Fibroblast of pulmonary artery (primary cell): Measurements from ENCODE around the gene C12orf42.
"Not testable (repeated sequence)": the region's sequence is repeated elsewhere in the genome, so short reads cannot be mapped to it uniquely, and the experiment has no call there.

Experiments used
- DNase-seq: peaks from one replicate; pipeline ENCODE4 v3.0.0-alpha.2; 2010; ENCODE audit warnings: low read depth
- H3K4me3 ChIP-seq: replicated peaks from 2 replicates; pipeline ENCODE4 v1.5.1; 2011; ENCODE audit warnings: low read depth, mild to moderate bottlenecking, control low read depth, low read length, moderate library complexity
- CTCF ChIP-seq: IDR thresholded peaks from 2 replicates; pipeline ENCODE4 v1.5.1; 2011; ENCODE audit warnings: mild to moderate bottlenecking, control low read depth, low read length, inconsistent platforms; ENCODE audit errors: missing control alignments

C12orf42 gene

GRCh38 chr12:103444983-103445382, 50.8 kb downstream of the C12orf42 start:
- no peak for DNase-seq
- TF ChIP-seq CTCF = no peak
- no peak overlapping the region for H3K4me3 ChIP-seq

GRCh38 chr12:103442822-103443221, 52.9 kb downstream of the C12orf42 start:
- no peak for DNase-seq
- TF ChIP-seq CTCF = no peak
- H3K4me3 ChIP-seq = no peak overlapping the region

DNA sequence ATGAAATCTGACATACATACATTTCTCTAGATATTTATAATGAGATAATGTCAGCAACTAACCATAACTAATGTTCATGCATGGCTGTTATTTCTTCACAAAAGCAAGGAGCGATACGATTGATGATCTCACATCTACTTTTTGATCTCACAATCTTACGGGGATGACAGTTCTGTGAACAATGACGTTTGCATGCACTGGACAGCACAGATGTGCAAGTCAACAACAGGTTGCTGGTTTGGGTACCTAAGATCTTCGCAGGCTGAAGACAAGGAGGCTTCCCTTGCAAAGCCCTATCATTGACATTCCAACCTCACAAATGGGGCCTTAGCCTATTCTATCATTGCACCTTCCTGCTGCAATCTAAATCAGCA, 53.6 kb downstream of the C12orf42 start:
- DNase-seq = no peak
- no peak for TF ChIP-seq CTCF
- no peak overlapping the region for H3K4me3 ChIP-seq

GRCh38 chr12:103441437-103442181, 54.2 kb downstream of the C12orf42 start:
- no peak overlapping the region for H3K4me3 ChIP-seq
- DNase-seq = no peak
- TF ChIP-seq CTCF = no peak

- H3K4me3 ChIP-seq, DNase-seq: not testable (repeated sequence)
These were observed 61.3 kb downstream of the C12orf42 start for GRCh38 chr12:103434165-103435105.

DNA sequence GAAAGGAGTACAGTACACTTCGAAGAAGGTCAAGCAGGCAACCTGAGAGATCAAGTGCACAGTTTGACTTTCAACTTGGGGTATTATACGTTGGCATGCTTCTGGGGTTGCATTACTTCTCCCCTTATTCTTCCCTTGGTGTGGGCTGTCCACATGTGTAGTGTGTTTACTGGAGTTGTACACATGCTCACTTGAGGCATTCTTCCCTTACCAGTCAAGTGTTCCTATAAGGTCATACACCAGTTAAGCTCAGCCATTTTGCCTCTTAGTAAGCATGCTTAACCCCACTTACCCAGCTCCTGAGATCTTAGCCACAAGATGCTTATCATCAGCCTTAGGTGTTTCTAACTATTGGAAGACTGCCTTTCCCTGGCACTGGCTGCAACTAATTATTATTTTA, 63.8 kb downstream of the C12orf42 start:
- no peak overlapping the region for H3K4me3 ChIP-seq
- no peak for DNase-seq
- TF ChIP-seq CTCF = no peak

DNA sequence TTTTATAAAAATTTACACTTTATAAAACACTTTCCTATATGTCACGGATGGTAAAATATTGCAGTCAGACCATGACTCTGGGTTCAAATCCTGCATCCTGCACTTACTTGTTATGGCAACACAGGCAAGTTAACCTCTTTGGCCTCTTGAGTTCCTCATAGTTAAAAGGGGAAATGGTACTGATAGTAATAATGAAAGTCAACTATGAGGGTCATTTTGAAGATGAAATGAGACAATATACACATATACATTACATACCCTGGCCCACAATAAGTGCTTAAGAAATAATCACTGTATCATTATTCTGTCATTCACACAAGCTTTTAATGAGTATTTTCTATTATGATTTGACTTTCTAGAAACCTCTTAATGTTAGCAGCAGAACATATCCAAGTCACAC, 64.4 kb downstream of the C12orf42 start:
- no peak for TF ChIP-seq CTCF
- DNase-seq = no peak
- no peak overlapping the region for H3K4me3 ChIP-seq

DNA sequence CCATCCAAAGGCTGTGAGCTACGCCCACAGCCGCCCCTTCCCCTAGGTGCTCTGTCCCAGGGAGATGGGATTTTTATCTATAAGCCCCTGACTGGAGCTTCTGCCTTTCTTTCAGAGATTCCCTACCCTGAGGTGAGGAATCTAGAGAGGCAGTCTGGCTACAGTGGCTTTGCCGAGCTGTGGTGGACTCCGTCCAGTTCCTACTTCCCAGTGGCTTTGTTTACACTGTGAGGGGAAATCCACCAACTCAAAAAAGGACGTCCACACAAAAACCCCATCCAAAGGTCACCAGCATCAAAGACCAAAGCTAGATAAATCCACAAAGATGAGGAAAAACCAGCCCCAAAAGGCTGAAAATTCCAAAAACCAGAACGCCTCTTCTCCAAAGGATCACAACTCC, 70.1 kb downstream of the C12orf42 start:
- DNase-seq, H3K4me3 ChIP-seq: not testable (repeated sequence)

GRCh38 chr12:103424849-103425586, 70.8 kb downstream of the C12orf42 start:
- H3K4me3 ChIP-seq, DNase-seq: not testable (repeated sequence)
